ENCODE results near the gene C2orf15. TPM values are rescaled to one million over a fixed set of nuclear protein-coding genes. Genes with fewer than 3 reads are reported as not detected.

Gene C2orf15
- total and polyA plus RNA-seq, 2 of the 8 experiments (the other 6 are each of a cell fraction or from before 2014, with no cell fraction given): 3.6 to 6.5 TPM

DNA sequence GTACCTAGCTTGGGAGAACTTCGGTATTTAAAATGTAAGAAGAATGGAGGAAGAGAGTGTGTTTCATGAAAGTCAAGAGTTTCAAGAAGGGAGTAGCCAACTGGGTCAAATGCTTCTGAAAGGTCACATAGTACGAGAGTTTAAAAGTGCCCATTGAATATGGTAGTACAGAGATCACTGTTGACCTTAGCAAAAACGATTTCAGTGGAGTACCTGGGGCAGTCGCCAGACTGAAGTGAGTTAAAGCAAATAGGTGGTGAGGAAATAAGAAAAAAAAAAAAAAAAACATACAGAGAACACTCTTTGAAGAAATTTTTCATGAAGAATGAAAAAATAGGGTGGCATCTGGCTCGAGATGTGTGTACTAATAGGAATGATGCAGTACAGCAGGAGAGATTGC lies 24.7 kb downstream of the C2orf15 start (continued):
- TF ChIP-seq, protein P1, sequence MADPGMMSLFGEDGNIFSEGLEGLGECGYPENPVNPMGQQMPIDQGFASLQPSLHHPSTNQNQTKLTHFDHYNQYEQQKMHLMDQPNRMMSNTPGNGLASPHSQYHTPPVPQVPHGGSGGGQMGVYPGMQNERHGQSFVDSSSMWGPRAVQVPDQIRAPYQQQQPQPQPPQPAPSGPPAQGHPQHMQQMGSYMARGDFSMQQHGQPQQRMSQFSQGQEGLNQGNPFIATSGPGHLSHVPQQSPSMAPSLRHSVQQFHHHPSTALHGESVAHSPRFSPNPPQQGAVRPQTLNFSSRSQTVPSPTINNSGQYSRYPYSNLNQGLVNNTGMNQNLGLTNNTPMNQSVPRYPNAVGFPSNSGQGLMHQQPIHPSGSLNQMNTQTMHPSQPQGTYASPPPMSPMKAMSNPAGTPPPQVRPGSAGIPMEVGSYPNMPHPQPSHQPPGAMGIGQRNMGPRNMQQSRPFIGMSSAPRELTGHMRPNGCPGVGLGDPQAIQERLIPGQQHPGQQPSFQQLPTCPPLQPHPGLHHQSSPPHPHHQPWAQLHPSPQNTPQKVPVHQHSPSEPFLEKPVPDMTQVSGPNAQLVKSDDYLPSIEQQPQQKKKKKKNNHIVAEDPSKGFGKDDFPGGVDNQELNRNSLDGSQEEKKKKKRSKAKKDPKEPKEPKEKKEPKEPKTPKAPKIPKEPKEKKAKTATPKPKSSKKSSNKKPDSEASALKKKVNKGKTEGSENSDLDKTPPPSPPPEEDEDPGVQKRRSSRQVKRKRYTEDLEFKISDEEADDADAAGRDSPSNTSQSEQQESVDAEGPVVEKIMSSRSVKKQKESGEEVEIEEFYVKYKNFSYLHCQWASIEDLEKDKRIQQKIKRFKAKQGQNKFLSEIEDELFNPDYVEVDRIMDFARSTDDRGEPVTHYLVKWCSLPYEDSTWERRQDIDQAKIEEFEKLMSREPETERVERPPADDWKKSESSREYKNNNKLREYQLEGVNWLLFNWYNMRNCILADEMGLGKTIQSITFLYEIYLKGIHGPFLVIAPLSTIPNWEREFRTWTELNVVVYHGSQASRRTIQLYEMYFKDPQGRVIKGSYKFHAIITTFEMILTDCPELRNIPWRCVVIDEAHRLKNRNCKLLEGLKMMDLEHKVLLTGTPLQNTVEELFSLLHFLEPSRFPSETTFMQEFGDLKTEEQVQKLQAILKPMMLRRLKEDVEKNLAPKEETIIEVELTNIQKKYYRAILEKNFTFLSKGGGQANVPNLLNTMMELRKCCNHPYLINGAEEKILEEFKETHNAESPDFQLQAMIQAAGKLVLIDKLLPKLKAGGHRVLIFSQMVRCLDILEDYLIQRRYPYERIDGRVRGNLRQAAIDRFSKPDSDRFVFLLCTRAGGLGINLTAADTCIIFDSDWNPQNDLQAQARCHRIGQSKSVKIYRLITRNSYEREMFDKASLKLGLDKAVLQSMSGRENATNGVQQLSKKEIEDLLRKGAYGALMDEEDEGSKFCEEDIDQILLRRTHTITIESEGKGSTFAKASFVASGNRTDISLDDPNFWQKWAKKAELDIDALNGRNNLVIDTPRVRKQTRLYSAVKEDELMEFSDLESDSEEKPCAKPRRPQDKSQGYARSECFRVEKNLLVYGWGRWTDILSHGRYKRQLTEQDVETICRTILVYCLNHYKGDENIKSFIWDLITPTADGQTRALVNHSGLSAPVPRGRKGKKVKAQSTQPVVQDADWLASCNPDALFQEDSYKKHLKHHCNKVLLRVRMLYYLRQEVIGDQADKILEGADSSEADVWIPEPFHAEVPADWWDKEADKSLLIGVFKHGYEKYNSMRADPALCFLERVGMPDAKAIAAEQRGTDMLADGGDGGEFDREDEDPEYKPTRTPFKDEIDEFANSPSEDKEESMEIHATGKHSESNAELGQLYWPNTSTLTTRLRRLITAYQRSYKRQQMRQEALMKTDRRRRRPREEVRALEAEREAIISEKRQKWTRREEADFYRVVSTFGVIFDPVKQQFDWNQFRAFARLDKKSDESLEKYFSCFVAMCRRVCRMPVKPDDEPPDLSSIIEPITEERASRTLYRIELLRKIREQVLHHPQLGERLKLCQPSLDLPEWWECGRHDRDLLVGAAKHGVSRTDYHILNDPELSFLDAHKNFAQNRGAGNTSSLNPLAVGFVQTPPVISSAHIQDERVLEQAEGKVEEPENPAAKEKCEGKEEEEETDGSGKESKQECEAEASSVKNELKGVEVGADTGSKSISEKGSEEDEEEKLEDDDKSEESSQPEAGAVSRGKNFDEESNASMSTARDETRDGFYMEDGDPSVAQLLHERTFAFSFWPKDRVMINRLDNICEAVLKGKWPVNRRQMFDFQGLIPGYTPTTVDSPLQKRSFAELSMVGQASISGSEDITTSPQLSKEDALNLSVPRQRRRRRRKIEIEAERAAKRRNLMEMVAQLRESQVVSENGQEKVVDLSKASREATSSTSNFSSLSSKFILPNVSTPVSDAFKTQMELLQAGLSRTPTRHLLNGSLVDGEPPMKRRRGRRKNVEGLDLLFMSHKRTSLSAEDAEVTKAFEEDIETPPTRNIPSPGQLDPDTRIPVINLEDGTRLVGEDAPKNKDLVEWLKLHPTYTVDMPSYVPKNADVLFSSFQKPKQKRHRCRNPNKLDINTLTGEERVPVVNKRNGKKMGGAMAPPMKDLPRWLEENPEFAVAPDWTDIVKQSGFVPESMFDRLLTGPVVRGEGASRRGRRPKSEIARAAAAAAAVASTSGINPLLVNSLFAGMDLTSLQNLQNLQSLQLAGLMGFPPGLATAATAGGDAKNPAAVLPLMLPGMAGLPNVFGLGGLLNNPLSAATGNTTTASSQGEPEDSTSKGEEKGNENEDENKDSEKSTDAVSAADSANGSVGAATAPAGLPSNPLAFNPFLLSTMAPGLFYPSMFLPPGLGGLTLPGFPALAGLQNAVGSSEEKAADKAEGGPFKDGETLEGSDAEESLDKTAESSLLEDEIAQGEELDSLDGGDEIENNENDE (IDR thresholded peaks at IDR 0.05; ENCODE audit: insufficient replicate concordance, low read length): no peak
- TF ChIP-seq SIX5 (IDR thresholded peaks at IDR 0.05; ENCODE audit: low read depth, low read length) (no peak), EP300 (IDR thresholded peaks at IDR 0.05; ENCODE audit: borderline replicate concordance in 1 of 2, low read depth in 2 of 2, low read length in 2 of 2) (no peak), CHD1 (IDR thresholded peaks at IDR 0.05; ENCODE audit: low read depth, low read length) (no peak), POU5F1 (IDR thresholded peaks at IDR 0.05; ENCODE audit: low read depth, low read length) (no peak), ASH2L (IDR thresholded peaks at IDR 0.05; ENCODE audit: low read length) (no peak), CHD2 (IDR thresholded peaks at IDR 0.05; ENCODE audit: low read length) (no peak), CREB1 (IDR thresholded peaks at IDR 0.05) (no peak), SRF (IDR thresholded peaks at IDR 0.05; ENCODE audit: low read depth, low read length) (no peak), SIRT6 (IDR thresholded peaks at IDR 0.05; ENCODE audit: low read length) (no peak), KDM5A (IDR thresholded peaks at IDR 0.05; ENCODE audit: low read length) (no peak)
- TF ChIP-seq, protein P2, sequence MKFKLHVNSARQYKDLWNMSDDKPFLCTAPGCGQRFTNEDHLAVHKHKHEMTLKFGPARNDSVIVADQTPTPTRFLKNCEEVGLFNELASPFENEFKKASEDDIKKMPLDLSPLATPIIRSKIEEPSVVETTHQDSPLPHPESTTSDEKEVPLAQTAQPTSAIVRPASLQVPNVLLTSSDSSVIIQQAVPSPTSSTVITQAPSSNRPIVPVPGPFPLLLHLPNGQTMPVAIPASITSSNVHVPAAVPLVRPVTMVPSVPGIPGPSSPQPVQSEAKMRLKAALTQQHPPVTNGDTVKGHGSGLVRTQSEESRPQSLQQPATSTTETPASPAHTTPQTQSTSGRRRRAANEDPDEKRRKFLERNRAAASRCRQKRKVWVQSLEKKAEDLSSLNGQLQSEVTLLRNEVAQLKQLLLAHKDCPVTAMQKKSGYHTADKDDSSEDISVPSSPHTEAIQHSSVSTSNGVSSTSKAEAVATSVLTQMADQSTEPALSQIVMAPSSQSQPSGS (IDR thresholded peaks at IDR 0.05; ENCODE audit: low read length): no peak

Measured in H1 (cell line).